GM23338 (cell line): Measurements from ENCODE around the gene ADIPOR2. TPM values are rescaled to one million over a fixed set of nuclear protein-coding genes. Genes with fewer than 3 reads are reported as not detected.

Source experiments
- ATAC-seq: fragments of 200-7000 bp; cut with Tn5 transposase; 3 replicates; pipeline ENCODE4 v1.9.1; 2020
- DNase-seq: peaks from one replicate; pipeline ENCODE4 v3.0.0-alpha.2; 2015; ENCODE audit warnings: low spot score
- H2AFZ ChIP-seq: fragments of 200-600 bp; sonication (generic); 2 replicates; pipeline ENCODE4 v1.8.0; 2016; ENCODE audit warnings: antibody characterized with exemption, mild to moderate bottlenecking, moderate library complexity
- H3F3A ChIP-seq: fragments of 200-600 bp; sonication (generic); replicated peaks from 2 replicates; pipeline ENCODE4 v1.8.0; 2017; ENCODE audit warnings: antibody characterized with exemption, mixed run types, low read depth
- H3K27ac ChIP-seq: fragments of 200-600 bp; sonication (generic); 2 replicates; pipeline ENCODE4 v1.6.1; 2016; ENCODE audit warnings: low read depth
- H3K27me3 ChIP-seq: fragments of 200-600 bp; sonication (generic); 2 replicates; pipeline ENCODE4 v1.8.0; 2016; ENCODE audit warnings: mild to moderate bottlenecking, mixed run types, moderate library complexity; ENCODE audit not compliant: insufficient read depth
- H3K36me3 ChIP-seq: fragments of 200-600 bp; sonication (generic); 2 replicates; pipeline ENCODE4 v1.8.0; 2016; ENCODE audit warnings: mild to moderate bottlenecking; ENCODE audit not compliant: insufficient read depth
- H3K4me1 ChIP-seq: fragments of 200-600 bp; sonication (generic); 2 replicates; pipeline ENCODE4 v1.8.0; 2016; ENCODE audit warnings: mild to moderate bottlenecking, moderate library complexity; ENCODE audit not compliant: insufficient read depth
- H3K4me2 ChIP-seq: fragments of 200-600 bp; sonication (generic); 2 replicates; pipeline ENCODE4 v1.7.1; 2017; ENCODE audit warnings: mixed run types
- H3K4me3 ChIP-seq: fragments of 200-600 bp; sonication (generic); 2 replicates; pipeline ENCODE4 v1.6.1; 2016; ENCODE audit warnings: mixed run types
- H3K79me2 ChIP-seq: fragments of 200-600 bp; sonication (generic); replicated peaks from 2 replicates; pipeline ENCODE4 v1.8.0; 2017; ENCODE audit warnings: mild to moderate bottlenecking; ENCODE audit not compliant: insufficient read depth
- H3K9me2 ChIP-seq: fragments of 200-600 bp; sonication (generic); 2 replicates; pipeline ENCODE4 v1.8.0; 2017; ENCODE audit not compliant: insufficient read depth
- H4K20me1 ChIP-seq: fragments of 200-600 bp; sonication (generic); replicated peaks from 2 replicates; pipeline ENCODE4 v1.8.0; 2017; ENCODE audit warnings: mild to moderate bottlenecking; ENCODE audit not compliant: insufficient read depth
- H3K27ac Mint-ChIP-seq: 2 replicates; pipeline ENCODE4 v1.8.0; 2020; ENCODE audit warnings: inconsistent platforms, mild to moderate bottlenecking, moderate library complexity, mixed read lengths
- H3K27me3 Mint-ChIP-seq: 3 replicates; pipeline ENCODE4 v1.8.0; 2022; ENCODE audit warnings: low read depth, mild to moderate bottlenecking, moderate library complexity, mixed read lengths, inconsistent platforms; ENCODE audit not compliant: insufficient read depth, poor library complexity
- H3K36me3 Mint-ChIP-seq: 3 replicates; pipeline ENCODE4 v1.8.0; 2021; ENCODE audit warnings: low read depth, mild to moderate bottlenecking, inconsistent platforms, moderate library complexity, mixed read lengths
- H3K4me1 Mint-ChIP-seq: 3 replicates; pipeline ENCODE4 v1.8.0; 2020; ENCODE audit warnings: mild to moderate bottlenecking, inconsistent platforms, mixed read lengths
- H3K4me3 Mint-ChIP-seq: 3 replicates; pipeline ENCODE4 v1.8.0; 2021; ENCODE audit warnings: moderate library complexity, mild to moderate bottlenecking, inconsistent platforms, mixed read lengths
- H3K9me3 Mint-ChIP-seq: 3 replicates; pipeline ENCODE4 v1.8.0; 2020; ENCODE audit warnings: moderate library complexity, mild to moderate bottlenecking, inconsistent platforms, mixed read lengths
- CTCF ChIP-seq, 2 experiments: fragments of 200-600 bp in 1 of 2; sonication (generic) in 1 of 2; conservative IDR thresholded peaks; 2 replicates each; pipeline versions ENCODE4 v1.5.1 to v1.6.1; 2016 to 2017; ENCODE audit warnings: antibody characterized with exemption in 2 of 2, low read depth in 2 of 2, mild to moderate bottlenecking in 2 of 2, moderate library complexity in 1 of 2
- EZH2 ChIP-seq: fragments of 200-600 bp; sonication (generic); IDR thresholded peaks from one replicate; pipeline ENCODE4 v1.8.0; 2017; ENCODE audit warnings: antibody characterized with exemption, mild to moderate bottlenecking, low read depth; ENCODE audit not compliant: unreplicated experiment
- EZH2phosphoT487 ChIP-seq: fragments of 200-600 bp; sonication (generic); IDR thresholded peaks from one replicate; pipeline ENCODE4 v1.8.1; 2018; ENCODE audit warnings: antibody characterized with exemption; ENCODE audit not compliant: unreplicated experiment
- NANOG ChIP-seq: IDR thresholded peaks from 2 replicates; pipeline ENCODE4 v1.6.1; 2016; ENCODE audit warnings: antibody characterized with exemption, borderline replicate concordance
- REST ChIP-seq: IDR thresholded peaks from one replicate; pipeline ENCODE4 v1.6.1; 2018; ENCODE audit warnings: antibody characterized with exemption; ENCODE audit not compliant: unreplicated experiment
- ZNF114 ChIP-seq: fragments of 250-450 bp; sonication (Bioruptor Pico); IDR thresholded peaks from 2 replicates; pipeline ENCODE4 v1.5.0; 2020; ENCODE audit warnings: mild to moderate bottlenecking, moderate library complexity
- ZNF331 ChIP-seq: fragments of 250-450 bp; sonication (Bioruptor Pico); IDR thresholded peaks from 2 replicates; pipeline ENCODE4 v1.5.0; 2020; ENCODE audit warnings: low read depth, mild to moderate bottlenecking, moderate library complexity
- polyA plus RNA-seq: library from polyadenylated mRNA; unstranded; fragments of >200 nt; fragmentation: Nextera tagmentation; extraction: Ambion mirVana; gene quantifications from 2 replicates; pipeline ENCODE4 v1.2.1, GENCODE V29; 2016
- total RNA-seq: library from RNA; depleted of rRNA; stranded (reverse); fragments of >200 nt; shearing (Covaris generic); gene quantifications from 2 replicates; pipeline ENCODE4 v1.2.3, GENCODE V29; 2014
- TF ChIP-seq, protein P1 (sequence below): IDR thresholded peaks from 2 replicates; pipeline ENCODE4 v1.6.1; 2016; ENCODE audit warnings: antibody characterized with exemption

ADIPOR2 gene
- total and polyA plus RNA-seq, 2 experiments from 2014 or later: 11.7 to 36.2 TPM

DNA sequence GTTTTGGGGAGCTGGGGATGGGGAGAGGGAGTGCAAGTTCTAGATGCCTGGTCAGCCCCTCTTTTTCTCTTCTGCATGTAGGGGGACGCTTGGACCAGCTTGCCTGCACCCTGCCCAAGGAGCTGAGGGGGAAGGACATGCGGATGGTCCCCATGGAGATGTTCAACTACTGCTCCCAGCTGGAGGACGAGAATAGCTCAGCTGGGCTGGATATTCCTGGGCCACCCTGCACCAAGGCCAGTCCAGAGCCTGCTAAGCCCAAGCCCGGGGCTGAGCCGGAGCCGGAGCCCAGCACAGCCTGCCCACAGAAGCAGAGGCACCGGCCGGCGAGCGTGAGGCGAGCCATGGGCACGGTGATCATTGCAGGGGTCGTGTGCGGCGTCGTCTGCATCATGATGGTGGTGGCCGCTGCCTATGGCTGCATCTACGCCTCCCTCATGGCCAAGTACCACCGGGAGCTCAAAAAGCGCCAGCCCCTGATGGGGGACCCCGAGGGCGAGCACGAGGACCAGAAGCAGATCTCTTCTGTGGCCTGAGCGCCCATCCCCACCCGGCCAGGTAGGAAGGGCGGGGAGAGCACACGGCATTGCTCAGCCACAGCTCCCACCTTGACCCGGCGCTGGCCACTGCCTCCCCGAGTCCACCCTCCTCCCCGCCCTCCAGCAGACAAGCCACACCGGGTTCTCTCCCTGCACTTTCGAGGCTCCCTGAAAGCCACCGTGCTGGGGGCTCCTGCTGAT, 143.5 kb downstream of the ADIPOR2 start:
- Histone ChIP-seq H3K27ac (no peak overlapping the region), H3K4me3 (no peak overlapping the region), H3K4me1 (peaks cover 13% of the 10 kb centered on the region), H4K20me1 (no peaks in the 10 kb centered on the region), H3K27me3 (no peaks in the 10 kb centered on the region), H3K36me3 (no peaks in the 10 kb centered on the region), H3F3A (no peaks in the 10 kb centered on the region), H2AFZ (no peak overlapping the region), H3K79me2 (no peaks in the 10 kb centered on the region), H3K4me2 (no peak overlapping the region), H3K9me2 (no peaks in the 10 kb centered on the region)
- no peak overlapping the region for H3K4me3 Mint-ChIP-seq
- TF ChIP-seq ZNF331: no peak
- TF ChIP-seq ZNF114: no peak
- TF ChIP-seq, protein P1, sequence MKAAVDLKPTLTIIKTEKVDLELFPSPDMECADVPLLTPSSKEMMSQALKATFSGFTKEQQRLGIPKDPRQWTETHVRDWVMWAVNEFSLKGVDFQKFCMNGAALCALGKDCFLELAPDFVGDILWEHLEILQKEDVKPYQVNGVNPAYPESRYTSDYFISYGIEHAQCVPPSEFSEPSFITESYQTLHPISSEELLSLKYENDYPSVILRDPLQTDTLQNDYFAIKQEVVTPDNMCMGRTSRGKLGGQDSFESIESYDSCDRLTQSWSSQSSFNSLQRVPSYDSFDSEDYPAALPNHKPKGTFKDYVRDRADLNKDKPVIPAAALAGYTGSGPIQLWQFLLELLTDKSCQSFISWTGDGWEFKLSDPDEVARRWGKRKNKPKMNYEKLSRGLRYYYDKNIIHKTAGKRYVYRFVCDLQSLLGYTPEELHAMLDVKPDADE: no peak
- no peak for TF ChIP-seq EZH2
- H3K27me3 Mint-ChIP-seq: peaks cover 16% of the 10 kb centered on the region
- H3K27ac Mint-ChIP-seq: no peak overlapping the region
- H3K9me3 Mint-ChIP-seq: no peaks in the 10 kb centered on the region
- DNase-seq (no peak), ATAC-seq (no peak)
- no peaks in the 10 kb centered on the region for H3K36me3 Mint-ChIP-seq
- peaks cover 33% of the 10 kb centered on the region for H3K4me1 Mint-ChIP-seq

GRCh38 chr12:1835211-1836131, 144.6 kb downstream of the ADIPOR2 start:
- Histone ChIP-seq H2AFZ (no peak overlapping the region), H3F3A (no peaks in the 10 kb centered on the region), H3K4me2 (no peak overlapping the region), H3K36me3 (no peaks in the 10 kb centered on the region), H3K4me3 (no peak overlapping the region), H3K27ac (no peak overlapping the region), H3K4me1 (peaks cover 13% of the 10 kb centered on the region), H4K20me1 (no peaks in the 10 kb centered on the region), H3K79me2 (no peaks in the 10 kb centered on the region), H3K27me3 (no peaks in the 10 kb centered on the region), H3K9me2 (no peaks in the 10 kb centered on the region)
- Mint-ChIP-seq H3K36me3 (no peaks in the 10 kb centered on the region), H3K4me1 (peaks cover 42% of the 10 kb centered on the region), H3K27ac (no peak overlapping the region), H3K27me3 (peaks cover 17% of the 10 kb centered on the region), H3K9me3 (no peaks in the 10 kb centered on the region), H3K4me3 (no peak overlapping the region)
- ATAC-seq: no peak
- DNase-seq: no peak
- TF ChIP-seq REST (no peak), EZH2phosphoT487 (no peak), NANOG (no peak), CTCF (conservative IDR thresholded peaks at IDR 0.05; ENCODE audit: low read depth in 2 of 2) (no peak)
- TF ChIP-seq, protein P1: no peak
